ENCODE data around the gene TMEM132D.

DNA sequence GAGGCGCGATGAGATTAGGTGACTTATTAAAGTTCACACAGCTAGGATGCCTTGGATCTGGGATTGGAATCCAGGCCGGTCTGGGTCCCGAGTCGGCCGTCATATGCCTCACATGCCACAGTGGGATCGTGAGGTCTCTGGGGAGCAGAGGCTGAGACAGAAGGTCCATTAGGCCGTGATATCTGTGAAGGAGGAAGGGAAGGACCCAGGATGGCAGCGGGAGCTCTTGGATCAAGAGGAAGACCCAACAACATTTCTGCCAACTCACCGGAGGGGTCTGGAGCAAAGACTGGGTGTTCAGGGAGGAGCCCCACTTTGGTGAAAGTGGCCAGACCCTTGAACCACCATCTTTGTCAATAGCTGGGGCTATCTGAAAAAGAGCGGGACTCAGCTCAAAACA lies 807.6 kb downstream of the TMEM132D start:
- TF ChIP-seq EZH2 (IDR thresholded peaks at IDR 0.05; ENCODE audit: insufficient read depth, poor library complexity, severe bottlenecking) (no peak), EZH2phosphoT487 (IDR thresholded peaks at IDR 0.05; ENCODE audit: insufficient read depth, low read depth) (no peak)

Measured in GM23248 (cell line).